Stomach (tissue), 9 donors: ENCODE measurements around the gene ELANE. TPM values are rescaled to one million over a fixed set of nuclear protein-coding genes. Genes with fewer than 3 reads are reported as not detected.
A peak's percentile ranks its signal among the peaks of the same experiment; 100 is the strongest.

Experiments
- DNase-seq, 2 donors: peaks; one replicate each; pipeline versions ENCODE4 v3.0.0 to v3.0.0-alpha.2; 2013 to 2019
- H3K27ac ChIP-seq, 5 donors: fragments of 200-600 bp in 4 of 5; sonication (generic) in 4 of 5; one replicate each; pipeline ENCODE4 v1.5.1; 2013 to 2019; ENCODE audit warnings: mild to moderate bottlenecking in 1 of 5, moderate library complexity in 1 of 5
- H3K27me3 ChIP-seq, 3 donors: fragments of 200-600 bp; sonication (generic); one replicate each; pipeline ENCODE4 v1.5.1; 2017 to 2019; ENCODE audit warnings: mixed run types in 1 of 3
- H3K36me3 ChIP-seq, 4 donors: fragments of 200-600 bp; sonication (generic); 1 replicate in 3 of 4; 2 replicates in 1 of 4; pipeline ENCODE4 v1.5.1; 2016 to 2019
- H3K4me1 ChIP-seq, 4 donors: fragments of 200-600 bp; sonication (generic); one replicate each; pipeline ENCODE4 v1.5.1; 2016 to 2019
- H3K4me3 ChIP-seq, 4 donors: fragments of 200-600 bp; sonication (generic) in 3 of 4; one replicate each; pipeline ENCODE4 v1.5.1; 2016 to 2019; ENCODE audit warnings: mild to moderate bottlenecking in 1 of 4
- H3K9me3 ChIP-seq, 4 donors: fragments of 200-600 bp; sonication (generic); one replicate each; pipeline ENCODE4 v1.5.1; 2016 to 2019
- EP300 ChIP-seq: sonication (generic); formaldehyde crosslinking; IDR thresholded peaks from one replicate; pipeline ENCODE4 v1.6.1; 2017; ENCODE audit warnings: antibody characterized with exemption
- POLR2A ChIP-seq, 4 donors: fragments of 450-650 bp; IDR thresholded peaks; one replicate each; pipeline ENCODE4 v1.6.1; 2016; ENCODE audit warnings: antibody characterized with exemption in 4 of 4, control low read depth in 2 of 4, mild to moderate bottlenecking in 1 of 4, moderate library complexity in 1 of 4
- POLR2AphosphoS5 ChIP-seq, 3 donors: sonication (generic); formaldehyde crosslinking; IDR thresholded peaks; one replicate each; pipeline ENCODE4 v1.6.1; 2016; ENCODE audit warnings: antibody characterized with exemption in 3 of 3
- WGBS, 5 donors: extraction: QIAGEN DNeasy Blood & Tissue Kit in 3 of 5; methylation state at CpG; one replicate each; pipeline versions ENCODE4 v1.1.5 to v1.1.7; 2013 to 2018; 5-methylcytosine and 5-hydroxymethylcytosine counted together
- intact Hi-C: fragments of 100-400 bp; cut with DNase I; formaldehyde crosslinking; loops from one replicate; pipeline ENCODE4 v1.15.1; 2023; ENCODE audit warnings: low total_unique reads
- polyA plus RNA-seq, 3 donors: library from polyadenylated mRNA; stranded (reverse); fragments of 200-250 nt; gene quantifications; one replicate each; pipeline ENCODE4 v1.2.3, GENCODE V29; 2013
- total RNA-seq, 5 donors: library from RNA; depleted of rRNA; stranded (reverse); fragments of >200 nt; gene quantifications; one replicate each; pipeline versions ENCODE4 v1.1.0 to v1.2.3, GENCODE V29; 2014 to 2016
- TF ChIP-seq, protein P1 (sequence below), 7 experiments: fragments of 450-650 bp in 4 of 7; fragments of 200-600 bp in 3 of 7; sonication (generic) in 3 of 7; IDR thresholded peaks; one replicate each; pipeline ENCODE4 v1.5.1; 2016 to 2019; ENCODE audit warnings: antibody characterized with exemption in 7 of 7, control low read depth in 2 of 7, mild to moderate bottlenecking in 1 of 7
- donor health status: healthy with polysubstance abuse.
- donor health status: Bipolar disorder and iron deficiency.
- donor health status: healthy.

Gene ELANE
- total and polyA plus RNA-seq, 8 donors: 1.1 to 10.5 (median 3.2) TPM; not detected in 4

- no peaks in the 10 kb centered on the region for H3K27me3 ChIP-seq
- H3K27ac ChIP-seq: no peak overlapping the region
- intact Hi-C loops: no loop called here
- H3K36me3 ChIP-seq: peaks cover 56 to 96% (median 92%) of the 10 kb centered on the region in 4 donors
- DNase-seq: no peak
- 89 to 96% (median 94%) methylated on average over 13 to 30 of the region's 30 CpGs for WGBS, 5 donors
- H3K9me3 ChIP-seq: no peaks in the 10 kb centered on the region
- peaks cover 0 to 4% (median 0%) of the 10 kb centered on the region in 4 donors for H3K4me1 ChIP-seq
- H3K4me3 ChIP-seq: no peak overlapping the region
- TF ChIP-seq POLR2AphosphoS5 (IDR thresholded peaks at IDR 0.05) (no peak), EP300 (no peak), POLR2A (IDR thresholded peaks at IDR 0.05) (no peak)
- TF ChIP-seq, protein P1, sequence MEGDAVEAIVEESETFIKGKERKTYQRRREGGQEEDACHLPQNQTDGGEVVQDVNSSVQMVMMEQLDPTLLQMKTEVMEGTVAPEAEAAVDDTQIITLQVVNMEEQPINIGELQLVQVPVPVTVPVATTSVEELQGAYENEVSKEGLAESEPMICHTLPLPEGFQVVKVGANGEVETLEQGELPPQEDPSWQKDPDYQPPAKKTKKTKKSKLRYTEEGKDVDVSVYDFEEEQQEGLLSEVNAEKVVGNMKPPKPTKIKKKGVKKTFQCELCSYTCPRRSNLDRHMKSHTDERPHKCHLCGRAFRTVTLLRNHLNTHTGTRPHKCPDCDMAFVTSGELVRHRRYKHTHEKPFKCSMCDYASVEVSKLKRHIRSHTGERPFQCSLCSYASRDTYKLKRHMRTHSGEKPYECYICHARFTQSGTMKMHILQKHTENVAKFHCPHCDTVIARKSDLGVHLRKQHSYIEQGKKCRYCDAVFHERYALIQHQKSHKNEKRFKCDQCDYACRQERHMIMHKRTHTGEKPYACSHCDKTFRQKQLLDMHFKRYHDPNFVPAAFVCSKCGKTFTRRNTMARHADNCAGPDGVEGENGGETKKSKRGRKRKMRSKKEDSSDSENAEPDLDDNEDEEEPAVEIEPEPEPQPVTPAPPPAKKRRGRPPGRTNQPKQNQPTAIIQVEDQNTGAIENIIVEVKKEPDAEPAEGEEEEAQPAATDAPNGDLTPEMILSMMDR (IDR thresholded peaks at IDR 0.05): no peak
These were observed 30.9 kb downstream of the ELANE start for GRCh38 chr19:882871-883497.

GRCh38 chr19:883661-884211 lies 31.6 kb downstream of the ELANE start:
- Histone ChIP-seq H3K4me3 (no peak overlapping the region), H3K36me3 (peaks cover 56 to 100% (median 99%) of the 10 kb centered on the region in 4 donors), H3K27ac (no peak overlapping the region), H3K27me3 (no peaks in the 10 kb centered on the region), H3K9me3 (no peaks in the 10 kb centered on the region), H3K4me1 (peaks cover 0 to 4% (median 0%) of the 10 kb centered on the region in 4 donors)
- peak in 1 of 2 donors; percentile 54 for DNase-seq
- TF ChIP-seq EP300 (no peak), POLR2AphosphoS5 (IDR thresholded peaks at IDR 0.05) (no peak), POLR2A (IDR thresholded peaks at IDR 0.05) (no peak)
- TF ChIP-seq, protein P1 (IDR thresholded peaks at IDR 0.05): no peak
- WGBS, 5 donors: 81 to 91% (median 89%) methylated on average over 18 to 22 of the region's 22 CpGs
- intact Hi-C loops: no loop called here

DNA sequence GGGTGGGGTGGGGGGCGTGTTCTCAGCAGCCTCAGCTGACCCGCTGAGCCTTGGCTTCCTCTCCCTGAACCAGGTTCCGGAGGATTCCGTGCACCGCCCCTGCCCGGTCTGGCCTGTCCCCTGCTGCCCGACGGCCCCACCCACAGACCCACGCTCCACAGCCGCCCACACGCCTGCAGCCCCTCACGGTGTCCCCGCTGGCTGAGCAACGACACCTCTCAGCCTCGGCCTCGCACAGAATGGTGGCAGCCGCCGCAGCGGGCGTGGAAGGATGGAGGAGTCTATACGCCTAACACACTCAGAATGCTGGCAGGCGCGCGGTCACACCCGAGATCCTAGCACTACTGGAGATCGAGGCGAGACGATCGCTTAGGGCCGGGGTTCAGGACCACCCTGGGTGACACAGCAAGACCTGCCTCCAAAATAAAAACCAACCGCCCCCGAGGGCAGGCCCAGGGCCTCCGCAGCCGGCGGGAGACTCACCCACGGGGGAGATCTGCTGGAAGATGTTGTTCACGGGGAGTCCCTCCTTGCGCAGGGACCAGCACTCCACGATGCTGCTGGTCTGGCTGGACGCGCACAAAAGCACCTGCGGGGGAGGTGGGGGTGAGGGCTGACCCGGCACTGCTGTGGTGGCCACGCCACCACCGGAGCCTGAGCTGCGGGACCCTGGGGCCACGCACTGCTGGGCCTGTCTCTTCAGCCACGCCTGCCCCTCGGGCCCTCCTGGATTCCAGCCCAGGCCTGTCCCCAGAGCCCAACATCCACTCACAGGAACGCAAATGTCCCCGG lies 32.5 kb downstream of the ELANE start:
- no peaks in the 10 kb centered on the region for H3K9me3 ChIP-seq
- peaks cover 62 to 100% (median 99%) of the 10 kb centered on the region in 4 donors for H3K36me3 ChIP-seq
- H3K4me1 ChIP-seq: peaks cover 0 to 4% (median 0%) of the 10 kb centered on the region in 4 donors
- intact Hi-C loops: no loop called here
- TF ChIP-seq, protein P1 (IDR thresholded peaks at IDR 0.05): no peak
- TF ChIP-seq EP300 (no peak), POLR2AphosphoS5 (IDR thresholded peaks at IDR 0.05) (no peak), POLR2A (IDR thresholded peaks at IDR 0.05) (no peak)
- no peak overlapping the region for H3K27ac ChIP-seq
- 92 to 95% (median 95%) methylated on average over 31 to 51 of the region's 51 CpGs for WGBS, 5 donors
- DNase-seq: no peak
- no peak overlapping the region for H3K4me3 ChIP-seq
- H3K27me3 ChIP-seq: no peaks in the 10 kb centered on the region

DNA sequence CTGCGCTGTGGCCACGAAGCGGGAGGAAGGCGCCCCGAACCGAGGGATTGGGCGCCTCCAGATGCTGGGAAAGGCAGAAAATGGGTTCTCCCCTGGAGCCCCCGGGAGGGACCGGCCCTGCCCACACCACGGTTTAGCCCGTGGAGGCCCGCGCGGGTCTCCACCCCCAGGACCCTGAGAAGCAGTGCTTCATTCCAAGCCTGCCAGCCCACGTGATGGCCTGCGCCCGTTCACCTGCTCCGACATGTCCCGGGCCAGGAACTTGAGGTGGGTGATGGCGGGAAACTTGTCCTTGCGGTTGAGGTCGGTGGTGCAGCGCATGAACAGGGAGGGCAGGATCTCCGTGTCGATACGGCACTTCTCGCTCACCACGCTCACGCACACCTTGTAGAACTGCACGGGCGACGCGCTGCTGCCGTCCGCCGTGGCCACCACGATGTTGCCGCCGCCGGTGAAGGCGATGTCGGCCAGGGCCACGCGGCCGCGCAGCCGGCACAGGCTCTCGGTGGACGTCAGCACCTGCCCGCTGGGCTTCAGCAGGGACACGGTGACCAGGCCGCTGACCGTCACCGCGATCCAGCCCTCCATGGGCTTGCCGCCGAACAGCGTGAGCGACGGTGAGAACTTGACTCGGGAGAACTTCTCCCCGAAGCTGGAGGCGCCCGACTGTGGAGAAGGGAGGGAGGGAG lies 33.6 kb downstream of the ELANE start:
- Histone ChIP-seq H3K4me3 (no peak overlapping the region), H3K4me1 (peaks cover 0 to 2% (median 0%) of the 10 kb centered on the region in 4 donors), H3K27ac (no peak overlapping the region), H3K27me3 (no peaks in the 10 kb centered on the region), H3K36me3 (peaks cover 57 to 100% (median 99%) of the 10 kb centered on the region in 4 donors), H3K9me3 (no peaks in the 10 kb centered on the region)
- 95 to 98% (median 96%) methylated on average over 52 to 64 of the region's 64 CpGs for WGBS, 5 donors
- no peak for DNase-seq
- intact Hi-C loops: no loop called here
- TF ChIP-seq, protein P1 (IDR thresholded peaks at IDR 0.05): no peak
- TF ChIP-seq EP300 (no peak), POLR2A (IDR thresholded peaks at IDR 0.05) (no peak)
